22Rv1 (cell line): ENCODE data around the gene NFYB.

Experiments used
- CTCF ChIP-seq: fragments of 450-650 bp; IDR thresholded peaks from 2 replicates; pipeline ENCODE4 v1.5.1; 2017; ENCODE audit warnings: mild to moderate bottlenecking
- ZFX ChIP-seq: fragments of 450-650 bp; IDR thresholded peaks from 2 replicates; pipeline ENCODE4 v1.6.1; 2017; ENCODE audit warnings: antibody characterized with exemption, borderline replicate concordance

- TF ChIP-seq CTCF (no peak), ZFX (no peak)
These were observed 42.4 kb upstream of the NFYB start for GRCh38 chr12:104180374-104180773.
